ENCODE measurements around the gene MAPRE2.

- TF ChIP-seq EZH2 (IDR thresholded peaks at IDR 0.05; ENCODE audit: insufficient read depth, poor library complexity, severe bottlenecking) (no peak), EZH2phosphoT487 (IDR thresholded peaks at IDR 0.05; ENCODE audit: insufficient read depth, low read depth) (no peak)
Observed at GRCh38 chr18:35030277-35030989, 10.8 kb upstream of the MAPRE2 start.
